G401.6 (cell line): ENCODE results near the gene ISG20L2.

Experiments
- FAIRE-seq: peaks from 2 replicates; lab custom pipeline; 2012; peaks lifted over from hg19 to GRCh38; lab: Jason Lieb, UNC

ISG20L2 gene

DNA sequence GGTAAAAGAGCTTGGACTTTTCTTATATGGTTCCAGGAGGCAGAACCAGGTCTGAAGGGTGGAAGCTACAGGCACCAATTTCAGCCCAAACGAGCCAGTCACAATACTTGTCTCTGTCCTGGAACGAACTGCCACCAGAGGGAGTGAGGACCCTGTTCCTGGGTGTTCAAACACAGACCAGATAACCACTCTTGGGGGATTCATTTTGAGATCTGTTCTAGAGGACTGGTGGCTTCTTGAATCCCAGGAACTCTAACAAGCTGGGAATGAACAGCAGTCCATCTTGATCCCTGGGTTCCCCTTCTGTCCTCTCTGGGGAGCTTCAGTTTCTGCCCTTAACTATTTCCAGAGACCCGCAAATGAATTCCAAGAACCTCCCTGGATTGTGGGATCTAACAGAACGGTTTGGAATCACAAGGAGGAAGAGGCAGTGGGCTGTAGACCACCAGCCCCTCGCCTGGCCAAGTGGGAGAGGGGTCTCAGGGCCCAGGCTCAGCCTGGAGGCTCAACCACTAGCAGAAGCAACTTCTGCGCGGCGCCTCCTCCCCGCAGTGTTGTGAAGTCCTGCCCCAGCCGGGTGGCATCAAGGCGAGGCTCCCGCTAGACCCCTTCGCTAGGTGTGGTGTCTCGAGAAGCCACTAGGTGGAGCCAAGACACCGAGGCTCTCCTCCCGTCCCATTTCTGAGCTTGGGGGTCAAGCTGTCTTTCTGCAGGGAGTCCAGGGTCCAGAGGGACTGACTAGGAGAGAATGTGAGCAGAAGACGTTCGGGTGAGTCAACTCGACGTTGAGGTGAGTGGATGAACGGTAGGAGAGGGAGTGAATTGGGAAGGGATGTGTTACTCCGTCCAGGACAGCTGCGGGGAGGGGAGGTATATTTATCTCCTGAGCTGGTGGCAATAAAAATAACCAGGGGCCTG is 39.3 kb downstream of the ISG20L2 start:
- FAIRE-seq: peak; percentile 73

DNA sequence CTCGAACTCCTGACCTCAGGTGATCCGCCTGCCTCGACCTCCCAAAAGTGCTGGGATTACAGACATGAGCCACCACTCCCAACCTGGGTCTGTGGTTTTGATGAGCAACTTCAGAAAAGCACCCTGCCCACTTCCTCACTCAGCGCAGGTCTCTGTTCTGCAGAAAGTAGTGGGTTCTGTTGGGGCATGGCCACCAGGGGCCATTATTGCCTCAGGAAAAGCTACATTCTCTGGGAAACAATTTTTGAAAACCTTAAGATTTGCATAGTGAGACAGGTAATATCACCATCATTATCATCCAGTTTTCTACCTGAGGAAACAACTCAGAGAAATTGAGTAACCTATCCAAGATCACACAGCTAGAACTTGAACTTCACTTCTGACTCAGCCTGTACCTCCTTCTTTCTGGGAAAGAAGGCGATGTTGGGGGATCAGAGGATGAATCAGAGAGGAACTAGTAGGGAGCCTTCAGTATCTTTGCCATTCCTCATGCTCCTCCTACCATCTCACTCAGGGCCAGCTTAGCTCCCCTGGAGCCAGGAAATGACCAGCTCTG is 44.3 kb downstream of the ISG20L2 start:
- no peak for FAIRE-seq

DNA sequence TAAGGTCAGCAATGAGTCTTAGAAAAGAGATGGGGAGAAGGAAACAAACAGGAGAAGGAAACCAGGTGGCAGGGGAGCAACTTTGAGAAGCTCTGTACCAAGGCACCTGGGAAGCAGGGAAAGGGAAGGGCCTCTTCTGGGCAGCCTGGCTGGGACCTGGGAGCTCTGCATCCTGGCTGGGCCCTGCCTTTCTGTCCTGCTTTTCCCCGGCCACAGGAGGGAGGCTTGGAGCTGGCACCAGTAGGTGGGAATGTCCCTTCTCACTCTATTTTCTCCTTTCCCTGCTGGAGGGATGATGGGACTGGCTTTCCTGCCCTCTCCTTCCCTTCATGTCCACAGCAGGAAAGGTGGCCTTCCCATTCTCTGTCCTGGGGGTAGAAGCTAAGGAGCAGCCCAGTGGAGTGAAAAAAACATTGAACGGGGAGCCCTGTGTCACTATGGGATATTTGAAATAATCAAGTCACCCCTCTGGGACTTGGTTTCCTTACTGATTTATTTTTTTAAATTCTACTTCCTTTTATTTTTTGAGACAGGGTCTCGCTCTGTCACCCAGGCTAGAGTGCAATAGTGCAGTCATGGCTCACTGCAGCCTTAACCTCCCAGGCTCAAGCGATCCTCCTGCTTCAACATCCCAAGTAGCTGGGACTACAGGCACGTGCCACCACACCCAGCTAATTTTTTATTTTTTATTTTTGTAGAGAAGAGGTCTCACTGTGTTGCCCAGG is 46.2 kb downstream of the ISG20L2 start:
- no peak for FAIRE-seq

DNA sequence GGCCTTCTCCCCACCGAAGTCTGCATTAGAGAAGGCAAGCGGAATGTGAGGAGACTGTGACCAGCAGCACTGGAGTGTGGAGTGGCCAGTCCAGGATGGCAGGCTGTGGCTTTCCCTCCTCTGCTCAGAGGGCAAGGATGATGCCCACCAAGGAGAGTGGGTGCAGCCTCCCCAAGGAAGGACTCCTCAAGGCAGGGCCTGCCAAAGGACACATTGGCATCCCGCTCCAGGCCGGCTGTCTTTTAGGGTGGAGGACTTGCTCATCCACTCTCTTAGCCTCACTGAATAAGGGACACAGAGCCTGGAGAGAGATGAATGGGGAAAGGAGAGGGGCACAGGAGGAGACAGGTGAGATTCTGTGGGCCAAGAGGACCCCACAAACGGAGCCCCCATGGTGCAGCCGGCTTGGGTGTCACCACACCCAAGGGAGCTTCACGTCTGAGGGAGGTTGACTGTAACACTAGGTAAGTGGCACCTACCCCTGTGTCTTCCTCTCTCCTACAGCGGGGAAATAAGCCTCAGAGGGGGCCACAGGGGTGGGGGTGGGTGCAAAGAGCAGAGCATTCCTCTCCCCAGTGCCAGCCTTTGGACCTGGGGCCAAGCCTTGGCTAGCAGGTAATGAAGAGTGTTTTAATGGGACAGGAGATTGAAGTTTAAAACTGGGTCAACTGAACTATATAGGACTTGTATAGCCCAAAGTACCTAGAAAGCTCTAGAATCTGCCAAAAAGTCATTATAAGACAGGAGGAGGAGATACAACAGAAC is 47.2 kb downstream of the ISG20L2 start:
- FAIRE-seq: no peak

DNA sequence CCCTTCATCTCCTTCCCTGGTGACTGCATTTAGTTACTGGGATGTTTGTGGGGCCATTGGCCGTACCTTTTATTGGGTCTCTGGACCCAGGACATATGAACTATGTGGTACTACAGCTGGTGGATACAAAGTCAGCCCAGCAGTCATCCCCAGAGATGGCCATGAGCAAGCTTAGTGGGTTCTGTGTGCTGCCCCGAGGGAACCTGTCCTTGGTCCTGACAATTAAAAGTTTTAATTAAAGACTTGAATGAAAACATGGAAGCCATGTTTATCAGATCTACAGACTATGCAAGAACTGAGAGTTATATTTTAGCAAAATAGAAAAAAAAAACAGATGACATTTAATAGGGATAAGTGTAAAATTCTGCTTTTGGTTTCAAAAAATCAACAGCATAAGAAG is 48.5 kb downstream of the ISG20L2 start:
- FAIRE-seq: no peak

DNA sequence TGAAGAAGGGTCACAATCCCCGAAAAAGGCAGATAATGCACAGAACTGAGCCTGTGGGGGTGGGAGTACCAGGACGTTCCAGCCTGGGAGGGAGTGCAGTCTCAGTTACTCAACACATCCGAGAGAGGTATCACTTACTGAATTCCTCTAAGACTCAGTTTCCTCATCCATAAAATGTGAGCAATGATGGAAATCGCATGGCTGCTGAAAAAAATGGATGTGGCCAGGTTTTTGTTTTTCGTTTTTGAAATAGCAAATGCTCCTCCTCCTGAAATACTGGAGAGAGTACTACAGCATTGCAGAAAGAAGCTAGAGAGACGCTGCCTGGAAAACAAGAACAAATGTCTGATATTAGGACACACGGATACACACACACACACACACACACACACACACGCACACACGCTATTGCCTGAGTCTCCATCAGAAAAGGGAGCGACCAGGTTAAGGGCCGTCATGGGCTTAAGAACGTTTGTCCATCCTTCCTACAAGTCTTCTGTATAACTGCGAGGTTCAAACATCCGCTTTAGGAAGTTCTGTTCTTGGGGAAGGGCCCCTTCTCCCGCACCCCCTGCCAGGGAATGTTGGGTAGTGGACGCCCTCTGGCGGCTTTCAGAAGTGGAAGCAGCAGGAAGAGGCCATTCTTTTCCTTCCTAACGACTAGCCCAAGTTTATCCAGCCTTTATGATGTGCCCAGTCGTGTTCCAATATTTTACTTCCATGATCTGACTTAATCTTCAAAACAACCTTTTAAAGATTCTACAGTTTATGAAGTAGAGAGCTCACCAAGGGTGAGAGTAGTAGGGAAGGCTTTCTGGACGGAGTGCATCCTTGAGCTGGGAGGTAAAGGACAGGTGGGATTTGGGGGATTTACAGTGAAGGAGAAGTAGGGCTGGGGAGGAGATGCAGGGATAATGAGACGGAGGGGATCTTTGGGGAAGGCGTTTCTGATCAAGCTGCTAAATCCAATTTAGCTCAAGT is 50.7 kb downstream of the ISG20L2 start:
- FAIRE-seq: peak; percentile 94

DNA sequence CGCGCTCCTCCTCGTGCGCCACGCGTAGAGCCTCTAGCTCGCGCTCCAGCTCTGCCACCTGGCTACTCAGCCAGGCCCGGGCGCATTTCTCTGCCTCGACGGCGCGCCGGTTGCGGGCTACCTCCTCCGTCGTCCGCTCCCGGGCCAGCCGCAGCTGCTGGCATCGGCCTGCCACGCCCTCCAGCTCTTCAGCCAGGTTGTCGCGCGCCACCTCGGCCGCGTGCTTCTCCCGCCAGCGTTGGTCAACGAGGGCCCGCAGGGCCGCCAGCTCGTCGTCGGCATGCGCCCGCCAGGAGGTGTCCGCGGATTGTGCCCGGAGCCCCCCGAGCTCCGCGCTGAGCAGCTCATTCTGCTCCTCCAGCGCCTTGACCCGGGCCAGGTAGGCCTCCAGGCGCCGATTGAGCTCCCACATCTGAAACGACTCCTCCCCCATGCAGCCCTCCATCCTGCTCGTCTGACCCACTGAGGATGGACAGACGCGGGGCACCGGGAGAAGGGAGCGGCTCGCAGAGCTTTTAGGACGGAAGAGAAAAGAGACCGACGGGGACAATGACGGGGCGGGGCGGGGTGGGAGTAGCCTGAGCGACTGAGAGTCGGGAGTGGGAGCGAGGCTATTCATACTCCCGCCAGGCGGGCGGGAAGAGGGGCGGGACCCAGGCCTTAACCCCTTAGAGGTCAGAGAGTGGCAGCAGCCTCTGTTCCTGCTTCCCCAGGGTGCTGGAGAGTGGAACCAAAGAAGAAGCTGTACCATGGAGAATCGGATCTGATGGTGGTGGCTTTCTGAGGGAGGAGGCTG is 51.5 kb downstream of the ISG20L2 start, which contains the start of gene NES:
NES (minus strand) TSS at position 588 of the 796 bp plus-strand sequence; CDS start at position 445, 143 bp downstream.
- FAIRE-seq: no peak

DNA sequence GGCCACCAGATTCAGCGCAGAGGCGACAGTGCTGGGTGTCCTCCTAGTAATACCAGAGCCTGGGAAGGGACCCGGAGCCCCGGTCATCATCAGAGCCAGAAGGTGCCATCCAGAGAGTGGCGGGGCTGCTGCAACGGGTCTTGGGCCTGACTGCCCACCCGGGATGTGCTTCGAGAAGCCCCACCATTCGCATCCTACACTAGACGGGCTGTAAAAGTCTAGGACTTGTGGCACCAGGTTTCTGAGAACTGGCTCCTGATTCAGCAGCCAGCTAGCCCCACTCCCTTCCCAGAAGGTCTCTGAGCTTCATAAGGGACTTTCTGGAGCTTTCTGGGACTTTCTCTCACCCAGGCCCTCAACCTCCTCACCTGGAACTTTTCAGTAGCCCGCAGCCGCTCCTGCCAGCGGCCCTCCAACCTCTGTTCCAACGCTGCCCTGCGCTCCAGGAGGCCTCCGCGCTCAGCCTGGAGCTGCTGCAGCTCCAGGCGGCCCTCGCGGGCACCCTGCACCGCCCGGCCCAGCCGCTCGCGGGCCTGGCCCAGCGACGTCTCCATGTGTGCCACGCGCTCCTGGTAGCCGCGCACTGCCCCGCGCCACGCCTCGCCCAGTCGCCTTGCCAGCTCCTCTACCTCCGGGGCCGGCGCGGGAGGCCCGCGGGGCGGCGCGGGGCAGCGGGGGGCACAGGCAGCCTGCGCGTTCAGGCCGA is 52.3 kb downstream of the ISG20L2 start:
- FAIRE-seq: no peak

DNA sequence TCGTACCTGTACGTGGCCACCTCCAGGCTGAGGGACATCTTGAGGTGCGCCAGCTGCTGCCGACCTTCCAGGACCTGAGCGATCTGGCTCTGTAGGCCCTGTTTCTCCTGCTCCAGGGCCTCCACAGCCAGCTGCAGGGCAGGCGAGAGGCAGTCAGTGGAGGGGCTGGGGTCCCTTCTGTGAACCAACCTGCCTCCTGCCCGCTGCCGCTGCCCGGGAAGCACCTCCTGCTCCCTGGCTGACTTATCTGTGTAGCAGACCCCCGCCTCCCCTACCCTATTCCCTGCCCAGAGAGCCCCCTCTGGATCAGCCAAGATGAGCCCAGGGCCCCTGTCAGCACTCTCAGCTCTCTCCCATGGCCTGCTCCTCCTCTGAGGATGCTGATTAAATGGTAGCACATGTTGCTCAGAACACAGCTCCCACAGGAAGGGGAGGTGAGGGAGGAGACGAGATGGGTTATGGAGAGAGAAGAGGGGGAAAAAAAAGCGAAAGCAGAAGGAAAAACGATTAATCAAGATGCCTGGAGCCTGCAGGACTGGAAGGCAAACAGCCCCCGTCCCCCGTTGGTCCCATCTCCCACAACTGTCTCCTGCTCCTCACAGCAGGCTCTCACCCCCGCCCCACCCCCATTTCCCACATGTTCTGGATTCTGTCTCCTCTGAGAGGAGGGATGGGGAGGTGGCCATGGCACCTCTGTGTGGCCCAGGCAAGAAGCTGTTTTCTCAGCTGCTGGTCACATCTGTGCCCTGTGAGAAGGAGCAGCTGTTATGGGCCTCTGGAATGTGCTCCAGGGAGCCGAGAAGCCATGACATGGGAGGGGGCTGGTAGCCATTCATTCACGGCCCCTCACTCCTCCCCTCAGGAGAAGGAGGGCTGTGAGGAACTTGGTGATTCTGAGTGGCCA is 53.1 kb downstream of the ISG20L2 start:
- no peak for FAIRE-seq

DNA sequence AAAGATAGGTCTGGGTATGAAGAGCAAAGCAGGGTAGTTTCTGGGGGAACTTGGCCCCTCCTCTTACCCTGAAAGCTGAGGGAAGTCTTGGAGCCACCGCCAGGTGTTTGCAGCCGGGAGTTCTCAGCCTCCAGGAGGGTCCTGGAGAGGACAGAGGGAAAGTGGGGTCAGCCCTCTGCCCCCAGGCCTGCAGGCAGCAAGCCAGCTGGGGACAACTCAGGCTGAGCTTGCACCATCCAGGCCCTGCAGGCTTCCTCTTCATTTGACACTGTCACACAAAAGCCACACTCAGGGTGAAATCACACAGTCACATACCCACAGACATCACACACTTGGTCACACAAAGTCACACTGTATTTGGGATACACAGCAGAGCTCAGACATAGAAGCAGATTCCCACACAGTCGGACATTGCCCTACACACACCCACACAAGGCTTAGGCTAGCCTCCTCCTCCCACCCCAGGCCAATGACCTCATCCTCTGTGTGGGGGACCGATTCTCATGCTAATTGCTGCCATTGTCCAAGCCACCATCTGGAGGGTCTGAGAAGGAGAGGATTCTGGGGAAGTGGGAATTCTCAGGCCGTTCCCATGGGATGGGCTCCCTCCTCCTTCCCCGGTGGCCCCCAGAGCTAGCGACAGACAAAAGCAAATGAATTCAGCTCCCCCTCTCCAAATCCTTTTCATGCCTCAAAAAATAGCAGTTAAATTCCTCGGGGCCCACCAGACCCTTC is 55.0 kb downstream of the ISG20L2 start:
- FAIRE-seq: no peak
